HepG2 (cell line): Measurements from ENCODE around the gene RAPGEF6. TPM values are rescaled to one million over a fixed set of nuclear protein-coding genes. Genes with fewer than 3 reads are reported as not detected.

ENCODE experiments used
- ATF1 ChIP-seq: IDR thresholded peaks from 2 replicates; pipeline ENCODE4 v1.6.1; 2016; ENCODE audit warnings: mild to moderate bottlenecking, control low read depth
- ATF5 ChIP-seq: sonication (generic); formaldehyde crosslinking; IDR thresholded peaks from 2 replicates; pipeline ENCODE4 v1.4.0; 2020; ENCODE audit warnings: mild to moderate bottlenecking, low read depth, missing genetic modification reagents
- ATRX ChIP-seq: sonication (generic); formaldehyde crosslinking; IDR thresholded peaks from 2 replicates; pipeline ENCODE4 v1.4.0; 2020; ENCODE audit warnings: missing genetic modification reagents, borderline replicate concordance
- BORCS8-MEF2B ChIP-seq: sonication (generic); formaldehyde crosslinking; IDR thresholded peaks from 2 replicates; pipeline ENCODE4 v1.8.0; 2022; ENCODE audit warnings: mild to moderate bottlenecking, missing genetic modification reagents
- CEBPB ChIP-seq: IDR thresholded peaks from 2 replicates; pipeline ENCODE4 v1.6.1; 2011; ENCODE audit warnings: low read depth, low read length, improper control_type of control experiment, borderline replicate concordance
- HMGA1 ChIP-seq: sonication (generic); formaldehyde crosslinking; conservative IDR thresholded peaks from 2 replicates; pipeline ENCODE4 v1.4.0; 2020; ENCODE audit warnings: missing genetic modification reagents
- MLX ChIP-seq: IDR thresholded peaks from 2 replicates; pipeline ENCODE4 v1.6.1; 2016
- NFYC ChIP-seq: IDR thresholded peaks from 2 replicates; pipeline ENCODE4 v1.6.1; 2016; ENCODE audit warnings: missing genetic modification reagents, missing compliant biosample characterization
- POLR2AphosphoS2 ChIP-seq: IDR thresholded peaks from 2 replicates; pipeline ENCODE4 v1.6.1; 2011; ENCODE audit warnings: low read depth, low read length, improper control_type of control experiment
- RBAK ChIP-seq: sonication (generic); formaldehyde crosslinking; IDR thresholded peaks from 2 replicates; pipeline ENCODE4 v1.5.1; 2020; ENCODE audit warnings: mild to moderate bottlenecking, missing genetic modification reagents
- RERE ChIP-seq: IDR thresholded peaks from 2 replicates; pipeline ENCODE4 v1.6.1; 2016; ENCODE audit warnings: low read depth, missing genetic modification reagents, missing compliant biosample characterization
- RXRB ChIP-seq: IDR thresholded peaks from 2 replicates; pipeline ENCODE4 v1.6.1; 2016; ENCODE audit warnings: borderline replicate concordance, missing genetic modification reagents, missing compliant biosample characterization
- TEAD2 ChIP-seq: sonication (generic); formaldehyde crosslinking; IDR thresholded peaks from 2 replicates; pipeline ENCODE4 v1.9.0; 2021; ENCODE audit warnings: missing genetic modification reagents
- THAP11 ChIP-seq: IDR thresholded peaks from 2 replicates; pipeline ENCODE4 v1.6.1; 2016; ENCODE audit warnings: missing biosample characterization, missing genetic modification reagents
- ZBTB39 ChIP-seq: sonication (generic); formaldehyde crosslinking; IDR thresholded peaks from 2 replicates; pipeline ENCODE4 v1.5.0; 2020; ENCODE audit warnings: missing genetic modification reagents
- ZFP1 ChIP-seq: IDR thresholded peaks from 2 replicates; pipeline ENCODE4 v1.6.1; 2016
- ZNF138 ChIP-seq: sonication (generic); formaldehyde crosslinking; IDR thresholded peaks from 2 replicates; pipeline ENCODE4 v1.5.0; 2020; ENCODE audit warnings: mild to moderate bottlenecking, low read depth, missing genetic modification reagents
- ZNF580 ChIP-seq: IDR thresholded peaks from 2 replicates; pipeline ENCODE4 v1.6.1; 2016; ENCODE audit warnings: low read depth, borderline replicate concordance
- ZNF607 ChIP-seq: sonication (generic); formaldehyde crosslinking; IDR thresholded peaks from 2 replicates; pipeline ENCODE4 v1.5.1; 2020; ENCODE audit warnings: missing genetic modification reagents, mild to moderate bottlenecking, borderline replicate concordance
- ZNF670 ChIP-seq: sonication (generic); formaldehyde crosslinking; IDR thresholded peaks from 2 replicates; pipeline ENCODE4 v1.8.0; 2022; ENCODE audit warnings: mild to moderate bottlenecking, missing genetic modification reagents, borderline replicate concordance
- ZSCAN25 ChIP-seq: sonication (generic); formaldehyde crosslinking; IDR thresholded peaks from 2 replicates; pipeline ENCODE4 v1.8.0; 2022; ENCODE audit warnings: mild to moderate bottlenecking, missing genetic modification reagents
- polyA plus RNA-seq, 8 experiments: library from polyadenylated mRNA; depleted of rRNA in 3 of 8; stranded (reverse) in 7 of 8; unstranded in 1 of 8; fragments of >200 nt; fragmentation: Illumina TruSeq in 4 of 8; extraction: Trizol in 4 of 8; gene quantifications; 2 replicates each; pipeline versions ENCODE4 v1.2.1 to v1.2.3, GENCODE V29; 2011 to 2016; ENCODE audit warnings: low read depth in 4 of 8, missing spikeins in 1 of 8, mixed read lengths in 1 of 8; ENCODE audit not compliant: insufficient read depth in 1 of 8
- total RNA-seq, 5 experiments: library from RNA; depleted of rRNA; stranded (reverse); fragments of >200 nt; fragmentation: Illumina TruSeq; extraction: Trizol; gene quantifications; 2 replicates each; pipeline ENCODE4 v1.2.3, GENCODE V29; 2016; ENCODE audit warnings: low read depth in 1 of 5

The RAPGEF6 gene
- total and polyA plus RNA-seq, 2 of the 13 experiments (the other 11 are each of a cell fraction or from before 2014, with no cell fraction given) = 7.7 to 24.6 TPM

- TF ChIP-seq ZNF607 = no peak
- 0 out of 2 replicates have a peak, but pooled peaks have one; percentile 57 for TF ChIP-seq RERE (CRISPR knock-in tag)
- no peak for TF ChIP-seq ZNF138 (CRISPR knock-in tag)
- no peak for TF ChIP-seq ZSCAN25 (CRISPR knock-in tag)
- TF ChIP-seq POLR2AphosphoS2 = no peak; the same call in 1 of the 2 replicates
- TF ChIP-seq ZNF670 = 0 out of 2 replicates have a peak, but pooled peaks have one; percentile 39
- no peak for TF ChIP-seq ATF5 (CRISPR knock-in tag)
- TF ChIP-seq BORCS8-MEF2B (CRISPR knock-in tag) = no peak
- no peak; the same call in 1 of the 2 replicates for TF ChIP-seq RXRB (CRISPR knock-in tag)
- TF ChIP-seq THAP11 (CRISPR knock-in tag) = peak; percentile 55
- TF ChIP-seq ATF1 (CRISPR knock-in tag) = peak; percentile 54
- no peak for TF ChIP-seq ZNF580 (CRISPR knock-in tag)
- TF ChIP-seq RBAK (CRISPR knock-in tag) = no peak
- TF ChIP-seq ZFP1 (CRISPR knock-in tag) = no peak
- no peak for TF ChIP-seq MLX (CRISPR knock-in tag)
- TF ChIP-seq NFYC (CRISPR knock-in tag) = no peak
- TF ChIP-seq HMGA1 (CRISPR knock-in tag) = no peak
- TF ChIP-seq ZBTB39 = peak; percentile 89; the same call in 1 of the 2 replicates
- no peak for TF ChIP-seq TEAD2 (CRISPR knock-in tag)
- TF ChIP-seq ATRX (CRISPR knock-in tag) = no peak
- TF ChIP-seq CEBPB = no peak
Observed at GRCh38 chr5:131610198-131611063, 24.6 kb downstream of the RAPGEF6 start (continued).
